GM19372 (cell line): ENCODE results near the gene USP28.
"Not testable (repeated sequence)": the region's sequence is repeated elsewhere in the genome, so short reads cannot be mapped to it uniquely, and the experiment has no call there.

Source experiments
- ATAC-seq: cut with Tn5 transposase; IDR thresholded peaks from one replicate; pipeline ENCODE4 v1.9.1; 2021; ENCODE audit warnings: mild to moderate bottlenecking, low read depth, moderate library complexity; ENCODE audit not compliant: unreplicated experiment

Gene USP28

GRCh38 chr11:113880971-113881370 is 5.6 kb upstream of the USP28 start:
- ATAC-seq: no peak

GRCh38 chr11:113879446-113879845 is 4.1 kb upstream of the USP28 start:
- ATAC-seq: not testable (repeated sequence)

GRCh38 chr11:113877670-113878055 is 2.3 kb upstream of the USP28 start:
- no peak for ATAC-seq

- no peak for ATAC-seq
Measured at GRCh38 chr11:113876798-113877669, 1.7 kb upstream of the USP28 start.

- ATAC-seq: no peak
Measured at GRCh38 chr11:113876074-113876797, 864 bp upstream of the USP28 start.

GRCh38 chr11:113874581-113875233 is 665 bp downstream of the USP28 start:
- no peak for ATAC-seq

- ATAC-seq: no peak
Measured at GRCh38 chr11:113874096-113874495, 1.3 kb downstream of the USP28 start.

- ATAC-seq: no peak
Measured at GRCh38 chr11:113873236-113873626, 2.1 kb downstream of the USP28 start.

- ATAC-seq: no peak
Measured at GRCh38 chr11:113871336-113871735, 4.0 kb downstream of the USP28 start.

- ATAC-seq: no peak
Measured at GRCh38 chr11:113867843-113868503, 7.4 kb downstream of the USP28 start.

- ATAC-seq: no peak
Measured at GRCh38 chr11:113865873-113866272, 9.5 kb downstream of the USP28 start.

GRCh38 chr11:113864410-113864809 is 11.0 kb downstream of the USP28 start:
- ATAC-seq: no peak

GRCh38 chr11:113862435-113862834 is 12.9 kb downstream of the USP28 start:
- no peak for ATAC-seq

- no peak for ATAC-seq
Measured at GRCh38 chr11:113859665-113860064, 15.7 kb downstream of the USP28 start.

GRCh38 chr11:113856966-113857759 is 18.2 kb downstream of the USP28 start:
- no peak for ATAC-seq

- ATAC-seq: no peak
Measured at GRCh38 chr11:113855803-113856202, 19.6 kb downstream of the USP28 start.

- ATAC-seq: no peak
Measured at GRCh38 chr11:113850188-113850587, 25.2 kb downstream of the USP28 start.

GRCh38 chr11:113849713-113850112 is 25.7 kb downstream of the USP28 start:
- ATAC-seq: no peak

- no peak for ATAC-seq
Measured at GRCh38 chr11:113847580-113847979, 27.8 kb downstream of the USP28 start.

- ATAC-seq: no peak
Measured at GRCh38 chr11:113847111-113847510, 28.3 kb downstream of the USP28 start.
